HCT116 (cell line): Measurements from ENCODE around the gene CARD10. TPM values are rescaled to one million over a fixed set of nuclear protein-coding genes. Genes with fewer than 3 reads are reported as not detected.

Experiments used
- ATAC-seq: fragments of 200-7000 bp; cut with Tn5 transposase; 2 replicates; pipeline ENCODE4 v1.9.1; 2020; ENCODE audit warnings: mild to moderate bottlenecking, moderate library complexity
- BruUV-seq: library from RNA; stranded (reverse); fragments of 400-500 nt; replicated peaks from 2 replicates; lab custom pipeline; 2021; lab: Mats Ljungman, UMichigan
- CTCF ChIA-PET: fragments of 300-600 bp; sonication (Branson Sonifier 250); formaldehyde crosslinking; loops from one replicate; lab custom pipeline; 2021; ENCODE audit warnings: antibody characterized with exemption; lab: Charles Lee
- POLR2A ChIA-PET: fragments of 300-600, 350-600 bp; sonication (Branson Sonifier 250); formaldehyde crosslinking; loops from one replicate; lab custom pipeline; 2021; ENCODE audit warnings: antibody characterized with exemption; lab: Charles Lee
- RAD21 ChIA-PET, 2 experiments: fragments of 300-600 bp; sonication (Branson Sonifier 250); formaldehyde crosslinking; loops; one replicate each; lab custom pipeline; 2023; ENCODE audit warnings: low total read pairs in 2 of 2; ENCODE audit not compliant: uncharacterized antibody in 2 of 2, unreplicated experiment in 2 of 2, low non-redundant PET in 1 of 2; lab: Charles Lee
- DNase-seq: peaks from one replicate; pipeline ENCODE4 v3.0.0-alpha.2; 2010; ENCODE audit warnings: low read depth, low spot score
- H2AFZ ChIP-seq: fragments of 200-600 bp; shearing (Covaris generic), sonication (generic); 2 replicates; pipeline ENCODE4 v1.6.1; 2017; ENCODE audit warnings: low read depth, mixed run types, mixed read lengths, antibody characterized with exemption, low read length; ENCODE audit not compliant: poor library complexity, severe bottlenecking
- H3K27ac ChIP-seq: 2 replicates; pipeline ENCODE4 v1.5.1; 2012; ENCODE audit warnings: low read depth, low read length
- H3K27me3 ChIP-seq: fragments of 200-600 bp; sonication (generic); 2 replicates; pipeline ENCODE4 v1.6.1; 2016; ENCODE audit warnings: mixed run types, low read length, mixed read lengths; ENCODE audit not compliant: insufficient read depth
- H3K36me3 ChIP-seq, 2 experiments: fragments of 200-500 bp in 1 of 2; fragments of 200-600 bp in 1 of 2; sonication (Bioruptor generic) in 1 of 2; sonication (generic) in 1 of 2; 2 replicates each; pipeline versions ENCODE4 v1.5.1 to v1.6.1; 2014 to 2016; ENCODE audit warnings: low read length in 2 of 2, inconsistent platforms in 1 of 2, mixed read lengths in 1 of 2, mixed run types in 1 of 2; ENCODE audit not compliant: insufficient read depth in 2 of 2, control insufficient read depth in 1 of 2
- H3K4me1 ChIP-seq, 2 experiments: fragments of 200-600 bp in 1 of 2; sonication (generic) in 1 of 2; 2 replicates each; pipeline versions ENCODE4 v1.5.1 to v1.6.1; 2012 to 2017; ENCODE audit warnings: low read length in 2 of 2, inconsistent platforms in 1 of 2, mild to moderate bottlenecking in 1 of 2, mixed read lengths in 1 of 2, mixed run types in 1 of 2, moderate library complexity in 1 of 2; ENCODE audit not compliant: insufficient read depth in 2 of 2, control insufficient read depth in 1 of 2
- H3K4me2 ChIP-seq: fragments of 200-600 bp; sonication (generic); 2 replicates; pipeline ENCODE4 v1.6.1; 2017; ENCODE audit warnings: mixed run types, low read length, mixed read lengths
- H3K4me3 ChIP-seq, 2 experiments: fragments of 200-600 bp in 1 of 2; sonication (generic) in 1 of 2; replicated peaks in 1 of 2; 2 replicates each; pipeline ENCODE4 v1.5.1; 2011 to 2016; ENCODE audit warnings: low read length in 2 of 2, control low read depth in 1 of 2, low read depth in 1 of 2, mild to moderate bottlenecking in 1 of 2, mixed read lengths in 1 of 2, mixed run types in 1 of 2
- H3K79me2 ChIP-seq: fragments of 200-600 bp; sonication (generic); 2 replicates; pipeline ENCODE4 v1.6.1; 2017; ENCODE audit warnings: mild to moderate bottlenecking, mixed run types, low read length, moderate library complexity, mixed read lengths; ENCODE audit not compliant: insufficient read depth
- H3K9ac ChIP-seq: fragments of 200-600 bp; sonication (generic); 2 replicates; pipeline ENCODE4 v1.6.1; 2016; ENCODE audit warnings: low read length, mixed read lengths
- H3K9me2 ChIP-seq: fragments of 200-600 bp; sonication (generic), shearing (Covaris generic); 2 replicates; pipeline ENCODE4 v1.6.1; 2017; ENCODE audit warnings: mixed run types, mild to moderate bottlenecking, moderate library complexity; ENCODE audit not compliant: insufficient read depth
- H3K9me3 ChIP-seq, 2 experiments: fragments of 200-500 bp in 1 of 2; fragments of 200-600 bp in 1 of 2; sonication (Bioruptor generic) in 1 of 2; sonication (generic) in 1 of 2; 2 replicates each; pipeline ENCODE4 v1.6.1; 2014 to 2017; ENCODE audit warnings: low read length in 2 of 2, mixed read lengths in 2 of 2, inconsistent platforms in 1 of 2, low read depth in 1 of 2, mild to moderate bottlenecking in 1 of 2, mixed run types in 1 of 2, moderate library complexity in 1 of 2; ENCODE audit not compliant: control insufficient read depth in 1 of 2, insufficient read depth in 1 of 2
- H4K20me1 ChIP-seq: fragments of 200-600 bp; sonication (generic), shearing (Covaris generic); 2 replicates; pipeline ENCODE4 v1.6.1; 2017; ENCODE audit warnings: mixed run types, mild to moderate bottlenecking, moderate library complexity; ENCODE audit not compliant: insufficient read depth
- CBX3 ChIP-seq: IDR thresholded peaks from 2 replicates; pipeline ENCODE4 v1.6.1; 2012; ENCODE audit warnings: low read depth
- CEBPB ChIP-seq: IDR thresholded peaks from 2 replicates; pipeline ENCODE4 v1.6.1; 2012; ENCODE audit warnings: low read depth
- EGR1 ChIP-seq: IDR thresholded peaks from 2 replicates; pipeline ENCODE4 v1.6.1; 2012; ENCODE audit warnings: low read depth
- EZH2 ChIP-seq: fragments of 200-600 bp; sonication (generic); IDR thresholded peaks from 2 replicates; pipeline ENCODE4 v1.6.1; 2017; ENCODE audit warnings: antibody characterized with exemption, mixed run types
- EZH2phosphoT487 ChIP-seq: fragments of 200-600 bp; IDR thresholded peaks from 2 replicates; pipeline ENCODE4 v1.6.1; 2018; ENCODE audit warnings: antibody characterized with exemption, borderline replicate concordance
- FOSL1 ChIP-seq: IDR thresholded peaks from 2 replicates; pipeline ENCODE4 v1.6.1; 2012; ENCODE audit warnings: low read depth
- JUND ChIP-seq: IDR thresholded peaks from 2 replicates; pipeline ENCODE4 v1.6.1; 2012
- MAX ChIP-seq: IDR thresholded peaks from 2 replicates; pipeline ENCODE4 v1.6.1; 2012
- POLR2A ChIP-seq: IDR thresholded peaks from 2 replicates; pipeline ENCODE4 v1.7.0; 2011; ENCODE audit warnings: borderline replicate concordance; ENCODE audit not compliant: insufficient read depth, insufficient read length; ENCODE audit errors: extremely low read depth
- POLR2AphosphoS5 ChIP-seq: IDR thresholded peaks from 2 replicates; pipeline ENCODE4 v1.6.1; 2011; ENCODE audit warnings: mild to moderate bottlenecking, low read depth, low read length, moderate library complexity
- RAD21 ChIP-seq: IDR thresholded peaks from 2 replicates; pipeline ENCODE4 v1.6.1; 2012; ENCODE audit warnings: low read depth, mild to moderate bottlenecking
- SIN3A ChIP-seq: IDR thresholded peaks from 2 replicates; pipeline ENCODE4 v1.6.1; 2012; ENCODE audit warnings: low read depth
- SP1 ChIP-seq: IDR thresholded peaks from 2 replicates; pipeline ENCODE4 v1.6.1; 2012; ENCODE audit warnings: low read depth
- SRF ChIP-seq: IDR thresholded peaks from 2 replicates; pipeline ENCODE4 v1.6.1; 2012; ENCODE audit warnings: low read depth
- TCF7L2 ChIP-seq: IDR thresholded peaks from 2 replicates; pipeline ENCODE4 v1.7.0; 2011; ENCODE audit warnings: borderline replicate concordance, inconsistent platforms; ENCODE audit not compliant: insufficient read depth, insufficient read length; ENCODE audit errors: extremely low read depth
- YY1 ChIP-seq: IDR thresholded peaks from 2 replicates; pipeline ENCODE4 v1.6.1; 2011; ENCODE audit warnings: low read length, low read depth, moderate library complexity, mild to moderate bottlenecking; ENCODE audit not compliant: insufficient replicate concordance; ENCODE audit errors: extremely low read depth
- ZFX ChIP-seq: fragments of 450-650 bp; IDR thresholded peaks from 2 replicates; pipeline ENCODE4 v1.6.1; 2017
- intact Hi-C: fragments of 100-400 bp; cut with micrococcal nuclease; formaldehyde crosslinking; loops from 2 replicates; pipeline ENCODE4 v1.10.0; 2022
- total RNA-seq: library from RNA; stranded (reverse); gene quantifications from one replicate; pipeline ENCODE4 v1.2.1, GENCODE V29; 2021; ENCODE audit not compliant: unreplicated experiment
- TF ChIP-seq, protein P1 (sequence below): IDR thresholded peaks from 2 replicates; pipeline ENCODE4 v1.6.1; 2012; ENCODE audit warnings: low read depth
- TF ChIP-seq, protein P2 (sequence below), 3 experiments: fragments of 200-600 bp in 1 of 3; sonication (generic) in 1 of 3; IDR thresholded peaks in 2 of 3; conservative IDR thresholded peaks in 1 of 3; 2 replicates each; pipeline ENCODE4 v1.5.1; 2012 to 2017; ENCODE audit warnings: low read depth in 2 of 3, low read length in 2 of 3, antibody characterized with exemption in 1 of 3, borderline replicate concordance in 1 of 3, control low read depth in 1 of 3, mild to moderate bottlenecking in 1 of 3, mixed read lengths in 1 of 3, mixed run types in 1 of 3, moderate library complexity in 1 of 3; ENCODE audit not compliant: insufficient read depth in 1 of 3

The CARD10 gene
- total RNA-seq, 1 experiment from 2014 or later: 32.0 TPM

DNA sequence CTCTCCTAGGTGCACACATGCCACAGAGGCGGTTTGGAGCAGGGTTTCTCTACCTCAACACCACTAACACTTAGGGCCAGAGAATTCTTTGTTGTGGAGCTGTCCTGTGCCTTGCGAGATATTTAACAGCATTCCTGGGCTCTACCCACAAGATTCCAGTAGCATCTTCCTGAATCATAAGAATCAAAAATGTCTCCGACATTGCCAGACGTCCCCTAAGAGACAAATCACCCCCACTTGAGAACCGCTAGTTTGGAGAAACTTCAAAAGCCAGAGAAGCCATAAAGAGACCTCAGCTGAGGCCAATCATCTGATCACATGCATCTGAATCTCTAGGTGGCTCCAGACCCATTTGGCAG is 49.1 kb downstream of the CARD10 start:
- POLR2A ChIA-PET: no interaction called here
- Histone ChIP-seq H3K27ac (no peak overlapping the region), H3K4me3 (no peak overlapping the region), H3K4me2 (no peak overlapping the region), H3K4me1 (peaks cover 0 to 15% of the 10 kb centered on the region in 2 experiments; a peak in 2 of 4 replicates), H3K9me3 (no peaks in the 10 kb centered on the region), H3K9me2 (no peaks in the 10 kb centered on the region), H2AFZ (no peak overlapping the region), H3K79me2 (no peaks in the 10 kb centered on the region), H3K9ac (no peak overlapping the region), H3K27me3 (no peaks in the 10 kb centered on the region), H4K20me1 (no peaks in the 10 kb centered on the region), H3K36me3 (no peaks in the 10 kb centered on the region)
- no TSS peak for BruUV-seq
- RAD21 ChIA-PET: no interaction called here
- no peak for ATAC-seq
- TF ChIP-seq CEBPB: no peak
- no peak for TF ChIP-seq SRF
- TF ChIP-seq POLR2AphosphoS5: no peak
- no peak for TF ChIP-seq JUND
- TF ChIP-seq, protein P1, sequence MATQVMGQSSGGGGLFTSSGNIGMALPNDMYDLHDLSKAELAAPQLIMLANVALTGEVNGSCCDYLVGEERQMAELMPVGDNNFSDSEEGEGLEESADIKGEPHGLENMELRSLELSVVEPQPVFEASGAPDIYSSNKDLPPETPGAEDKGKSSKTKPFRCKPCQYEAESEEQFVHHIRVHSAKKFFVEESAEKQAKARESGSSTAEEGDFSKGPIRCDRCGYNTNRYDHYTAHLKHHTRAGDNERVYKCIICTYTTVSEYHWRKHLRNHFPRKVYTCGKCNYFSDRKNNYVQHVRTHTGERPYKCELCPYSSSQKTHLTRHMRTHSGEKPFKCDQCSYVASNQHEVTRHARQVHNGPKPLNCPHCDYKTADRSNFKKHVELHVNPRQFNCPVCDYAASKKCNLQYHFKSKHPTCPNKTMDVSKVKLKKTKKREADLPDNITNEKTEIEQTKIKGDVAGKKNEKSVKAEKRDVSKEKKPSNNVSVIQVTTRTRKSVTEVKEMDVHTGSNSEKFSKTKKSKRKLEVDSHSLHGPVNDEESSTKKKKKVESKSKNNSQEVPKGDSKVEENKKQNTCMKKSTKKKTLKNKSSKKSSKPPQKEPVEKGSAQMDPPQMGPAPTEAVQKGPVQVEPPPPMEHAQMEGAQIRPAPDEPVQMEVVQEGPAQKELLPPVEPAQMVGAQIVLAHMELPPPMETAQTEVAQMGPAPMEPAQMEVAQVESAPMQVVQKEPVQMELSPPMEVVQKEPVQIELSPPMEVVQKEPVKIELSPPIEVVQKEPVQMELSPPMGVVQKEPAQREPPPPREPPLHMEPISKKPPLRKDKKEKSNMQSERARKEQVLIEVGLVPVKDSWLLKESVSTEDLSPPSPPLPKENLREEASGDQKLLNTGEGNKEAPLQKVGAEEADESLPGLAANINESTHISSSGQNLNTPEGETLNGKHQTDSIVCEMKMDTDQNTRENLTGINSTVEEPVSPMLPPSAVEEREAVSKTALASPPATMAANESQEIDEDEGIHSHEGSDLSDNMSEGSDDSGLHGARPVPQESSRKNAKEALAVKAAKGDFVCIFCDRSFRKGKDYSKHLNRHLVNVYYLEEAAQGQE: no peak
- no peak for TF ChIP-seq CBX3
- TF ChIP-seq FOSL1: no peak
- TF ChIP-seq EGR1: no peak
- no peak for TF ChIP-seq EZH2
- TF ChIP-seq EZH2phosphoT487: no peak
- no peak for TF ChIP-seq SP1
- no peak for TF ChIP-seq MAX
- TF ChIP-seq, protein P2, sequence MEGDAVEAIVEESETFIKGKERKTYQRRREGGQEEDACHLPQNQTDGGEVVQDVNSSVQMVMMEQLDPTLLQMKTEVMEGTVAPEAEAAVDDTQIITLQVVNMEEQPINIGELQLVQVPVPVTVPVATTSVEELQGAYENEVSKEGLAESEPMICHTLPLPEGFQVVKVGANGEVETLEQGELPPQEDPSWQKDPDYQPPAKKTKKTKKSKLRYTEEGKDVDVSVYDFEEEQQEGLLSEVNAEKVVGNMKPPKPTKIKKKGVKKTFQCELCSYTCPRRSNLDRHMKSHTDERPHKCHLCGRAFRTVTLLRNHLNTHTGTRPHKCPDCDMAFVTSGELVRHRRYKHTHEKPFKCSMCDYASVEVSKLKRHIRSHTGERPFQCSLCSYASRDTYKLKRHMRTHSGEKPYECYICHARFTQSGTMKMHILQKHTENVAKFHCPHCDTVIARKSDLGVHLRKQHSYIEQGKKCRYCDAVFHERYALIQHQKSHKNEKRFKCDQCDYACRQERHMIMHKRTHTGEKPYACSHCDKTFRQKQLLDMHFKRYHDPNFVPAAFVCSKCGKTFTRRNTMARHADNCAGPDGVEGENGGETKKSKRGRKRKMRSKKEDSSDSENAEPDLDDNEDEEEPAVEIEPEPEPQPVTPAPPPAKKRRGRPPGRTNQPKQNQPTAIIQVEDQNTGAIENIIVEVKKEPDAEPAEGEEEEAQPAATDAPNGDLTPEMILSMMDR (IDR thresholded peaks at IDR 0.05 in 2 of 3, conservative IDR thresholded peaks at IDR 0.05 in 1 of 3; ENCODE audit: borderline replicate concordance in 1 of 3, insufficient read depth in 1 of 3, low read depth in 2 of 3, low read length in 2 of 3): no peak
- TF ChIP-seq TCF7L2: no peak
- TF ChIP-seq ZFX: no peak
- TF ChIP-seq YY1: no peak
- no peak for TF ChIP-seq RAD21
- no peak for TF ChIP-seq POLR2A
- TF ChIP-seq SIN3A: no peak
- intact Hi-C loops: no loop called here
- CTCF ChIA-PET: no interaction called here
- DNase-seq: no peak
